NCI-H2107 (cell line): Measurements from ENCODE around the gene CHURC1.

Source experiments
- DNase-seq: peaks from one replicate; lab custom pipeline; 2025; lab: John Stamatoyannopoulos, UW

CHURC1 gene

DNA sequence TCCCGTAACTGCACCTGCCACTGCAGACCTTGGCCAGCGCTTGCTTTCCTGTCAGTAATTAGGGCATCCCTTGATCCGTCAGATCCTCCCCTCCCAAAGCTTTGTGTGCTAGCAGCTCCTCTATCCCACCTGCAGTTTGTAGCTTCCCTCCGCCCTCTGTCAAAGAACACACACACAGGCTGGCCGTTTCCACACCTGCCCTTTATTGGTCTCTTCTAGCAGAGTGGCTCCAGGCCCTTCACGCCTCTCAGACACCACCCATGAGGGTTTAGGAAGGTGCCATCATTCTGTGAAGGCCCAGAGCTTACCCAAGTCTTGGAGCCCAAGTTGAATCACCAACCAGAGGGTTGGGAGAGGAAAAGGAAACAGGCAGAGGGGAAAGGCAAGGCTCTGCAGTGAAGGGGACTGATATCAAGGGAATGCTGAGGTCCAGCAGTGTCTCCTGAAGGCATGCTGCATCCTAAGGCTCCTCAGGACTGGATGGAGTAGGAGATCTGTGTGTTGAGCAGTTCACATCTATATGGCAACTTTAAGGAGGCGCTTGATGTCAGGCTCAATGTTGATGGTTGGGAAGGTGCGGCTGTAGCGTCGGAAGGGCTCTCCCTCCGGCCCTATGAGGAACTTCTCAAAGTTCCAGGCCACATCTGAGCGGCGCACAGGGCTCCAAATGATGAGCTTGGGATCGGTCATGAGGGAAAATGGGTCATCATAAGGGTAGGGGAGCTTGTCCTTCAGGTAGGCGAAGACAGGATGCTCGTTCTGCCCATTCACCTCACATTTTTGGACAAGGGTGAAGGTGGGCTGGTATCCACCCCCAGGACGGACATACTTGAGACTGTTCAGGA, 24.9 kb downstream of the CHURC1 start:
- DNase-seq, result peak; percentile 72

DNA sequence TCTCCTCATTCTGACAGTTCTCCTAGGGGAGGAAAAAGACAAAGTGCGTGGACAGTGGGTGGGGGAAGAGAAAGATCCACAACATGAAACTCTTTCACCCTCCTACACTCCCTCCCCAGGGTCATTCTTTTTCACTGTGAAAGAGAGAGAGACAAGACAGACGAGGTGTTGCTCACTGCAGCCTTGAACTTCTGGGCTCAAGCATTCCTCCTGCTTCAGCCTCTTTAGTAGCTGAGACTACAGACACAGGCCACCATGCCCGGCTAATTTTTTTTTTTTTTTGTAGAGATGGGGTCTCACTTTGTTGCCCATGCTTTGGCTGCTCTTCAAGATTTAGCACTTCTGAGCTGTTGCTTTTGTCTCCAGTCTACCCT, 25.5 kb downstream of the CHURC1 start:
- no peak for DNase-seq

DNA sequence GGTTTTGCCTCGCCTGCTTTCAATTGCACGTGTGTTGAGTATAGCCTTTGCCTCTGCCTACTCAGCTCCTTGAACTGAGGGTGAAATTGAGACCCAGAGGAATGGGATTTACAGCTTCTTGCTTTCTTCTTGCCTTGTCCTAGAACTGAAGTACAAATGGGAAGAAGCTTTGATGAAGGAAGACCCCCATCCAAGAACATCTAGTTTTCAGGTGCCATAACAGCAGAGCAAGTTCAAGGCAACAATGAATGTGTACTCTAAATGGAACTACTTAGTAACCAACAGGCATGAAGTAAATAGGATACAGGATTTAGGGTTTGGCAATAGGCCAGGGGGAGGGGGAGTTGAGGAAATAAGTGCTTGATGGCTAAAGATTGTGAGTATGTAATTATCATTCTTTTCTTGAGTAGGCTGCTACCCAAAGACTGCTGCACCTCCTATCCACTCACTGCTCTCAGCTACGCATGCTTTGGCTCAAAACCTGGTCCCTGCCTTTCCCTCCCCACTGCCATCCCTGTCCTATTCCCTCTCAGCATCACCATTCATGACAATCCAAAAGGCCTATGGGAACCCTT, 26.2 kb downstream of the CHURC1 start:
- DNase-seq, result no peak

DNA sequence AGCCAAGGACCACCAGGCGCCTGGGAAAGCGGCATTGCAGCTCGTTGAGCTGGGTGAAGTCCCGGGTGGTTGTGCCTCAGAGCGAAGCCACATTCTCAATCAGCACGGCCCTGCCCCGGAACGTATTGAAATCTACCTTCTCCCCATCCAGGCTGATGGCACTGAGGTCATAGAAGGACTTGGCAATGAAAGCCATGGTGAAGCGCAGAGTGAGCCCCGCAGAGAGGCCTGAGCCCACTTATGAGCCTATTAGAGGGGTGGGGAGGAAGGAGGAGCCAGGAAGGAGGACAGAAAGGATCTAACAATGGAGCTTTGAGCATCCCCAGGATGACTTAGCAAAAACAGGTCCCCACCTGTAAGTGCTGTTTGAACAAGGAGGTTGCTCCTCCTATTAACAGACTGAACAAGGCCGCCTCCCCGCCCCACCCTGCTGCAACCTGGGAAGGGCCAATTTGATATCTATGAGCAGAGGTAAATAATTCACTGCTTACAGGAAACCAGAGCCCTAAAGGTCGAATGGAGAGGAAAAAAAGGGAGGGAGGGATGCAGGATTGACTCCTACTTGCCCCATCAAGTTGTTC, 28.4 kb downstream of the CHURC1 start, which contains the start of gene GPX2:
TSS of gene GPX2 (minus strand) at position 215 of the 581 bp plus-strand sequence. CDS start at position 196, 19 bp downstream.
- DNase-seq, result peak; percentile 87

DNA sequence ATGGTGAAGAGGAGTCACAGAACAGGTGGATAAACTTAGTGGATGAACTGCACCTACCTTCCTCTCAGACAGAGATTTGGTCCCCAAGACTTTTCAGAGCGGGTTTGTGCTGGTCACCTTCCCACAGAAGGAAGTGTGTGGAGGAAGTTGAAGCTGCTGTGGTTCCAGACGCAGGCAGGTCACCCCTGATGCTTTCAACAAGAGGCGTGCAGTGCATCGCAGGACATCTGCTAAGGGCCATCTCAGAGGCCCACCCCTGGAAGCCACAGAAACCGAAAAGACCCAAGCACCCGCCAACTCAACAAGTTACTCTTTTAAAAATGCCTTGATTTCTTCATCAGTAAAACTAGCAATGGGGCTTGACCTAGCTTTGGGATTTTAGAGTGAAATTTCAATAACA, 29.3 kb downstream of the CHURC1 start:
- DNase-seq, result no peak

DNA sequence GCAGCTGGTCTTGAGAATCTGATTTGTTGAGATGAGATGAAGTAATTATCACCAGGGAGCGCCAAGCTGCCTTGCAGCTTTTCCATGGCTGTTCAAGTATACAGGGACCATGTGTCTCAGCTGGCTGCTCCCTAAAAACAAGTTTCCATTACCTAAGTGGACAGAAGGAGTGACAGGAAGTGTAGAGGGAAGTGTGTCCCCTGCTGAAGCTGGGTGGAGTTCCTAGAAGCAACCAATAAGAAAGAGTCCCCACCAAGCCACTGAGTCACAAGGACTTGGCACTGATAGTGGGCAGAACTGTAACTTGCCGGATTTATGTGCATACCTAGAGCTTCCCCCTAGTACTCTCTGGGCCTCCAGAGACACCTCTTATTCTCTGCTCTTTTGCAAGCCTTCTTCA, 29.8 kb downstream of the CHURC1 start:
- no peak for DNase-seq

DNA sequence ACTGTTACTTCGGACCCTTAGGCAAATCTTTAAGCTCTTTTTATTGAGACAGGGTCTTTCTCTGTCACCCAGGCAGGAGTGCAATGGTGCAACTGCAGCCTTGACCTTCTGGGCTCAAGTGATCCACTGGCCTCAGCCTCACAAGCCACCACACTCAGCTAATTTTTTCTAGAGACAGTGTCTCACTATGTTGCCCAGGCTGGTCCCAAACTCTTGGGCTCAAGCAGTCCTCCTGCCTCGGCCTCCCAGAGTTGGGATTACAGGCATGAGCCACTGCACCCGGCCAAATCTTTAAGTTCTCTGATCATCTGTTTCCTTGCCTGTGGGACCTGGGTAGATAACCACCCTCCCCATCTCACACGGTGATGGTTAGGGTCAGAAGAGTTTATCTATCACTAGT, 30.6 kb downstream of the CHURC1 start:
- DNase-seq, result no peak

DNA sequence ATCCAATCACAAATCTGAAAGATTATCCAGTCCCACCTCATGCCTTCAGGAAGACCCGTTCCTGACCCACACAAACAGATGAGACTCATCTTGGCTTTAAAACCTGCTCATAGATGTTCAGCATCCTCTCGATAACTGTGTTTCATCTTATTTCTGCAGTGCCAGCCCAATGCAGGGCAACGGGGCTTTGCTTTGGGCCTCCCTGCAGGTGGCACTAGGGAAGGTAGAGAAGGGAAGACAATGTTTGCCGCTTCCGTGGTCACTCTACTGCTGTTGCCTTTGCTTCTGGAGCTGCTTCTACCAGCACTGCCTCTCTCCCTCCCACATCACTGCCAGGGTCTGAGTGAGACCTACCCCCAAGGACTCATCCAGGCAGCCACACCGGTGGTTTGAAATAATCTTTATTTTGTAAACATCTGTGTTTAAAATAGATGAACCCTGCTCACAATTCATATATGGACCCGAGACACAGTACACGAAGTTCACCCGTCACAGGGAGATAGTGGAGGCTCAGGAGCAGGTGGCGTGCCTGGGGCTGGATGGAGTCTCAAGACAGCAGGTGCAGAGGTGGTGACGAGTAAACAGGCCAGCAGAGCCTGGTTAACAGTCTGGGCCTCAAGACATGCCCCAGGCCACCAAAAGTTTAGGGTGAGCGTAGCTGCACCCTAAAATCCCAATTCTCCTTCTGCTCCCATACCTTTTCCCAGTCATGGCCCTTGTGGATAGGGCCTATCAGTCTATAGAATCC, 31.4 kb downstream of the CHURC1 start:
- DNase-seq, result no peak

DNA sequence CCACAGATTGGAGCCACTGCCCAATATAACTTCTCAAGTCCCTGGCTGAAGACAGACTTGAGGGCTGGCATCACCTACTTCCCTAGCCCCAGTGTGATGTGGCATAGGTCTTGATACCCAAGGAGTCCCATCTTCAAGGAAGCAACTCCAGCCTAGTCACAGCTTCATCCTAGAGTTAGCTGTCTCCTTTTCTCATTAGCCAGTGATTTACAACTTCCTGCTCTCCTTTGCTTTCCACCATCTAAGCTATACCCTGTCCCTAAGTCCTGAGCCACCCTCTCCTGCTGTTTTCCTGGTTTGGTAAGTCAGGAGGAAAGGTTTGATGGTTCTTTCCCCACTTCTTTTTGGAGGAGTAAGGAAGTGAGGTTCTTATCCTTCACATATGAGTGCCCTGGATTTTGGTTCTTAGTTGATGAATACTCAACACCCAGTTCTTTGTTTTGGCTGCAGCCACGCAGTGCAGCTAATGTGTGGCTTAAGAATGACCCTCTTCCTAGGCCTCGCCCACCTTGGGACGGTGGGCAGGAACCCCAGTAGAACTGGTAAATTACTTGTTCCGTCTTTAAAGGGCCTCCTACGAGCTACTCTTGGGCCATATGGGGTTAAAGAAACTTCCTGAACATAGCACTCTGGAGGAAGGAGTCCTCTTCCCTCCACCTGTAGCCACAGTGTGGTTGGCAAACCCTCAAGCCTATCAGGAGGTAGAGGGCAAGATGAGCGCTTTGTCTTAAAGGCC, 32.2 kb downstream of the CHURC1 start:
- DNase-seq, result no peak

DNA sequence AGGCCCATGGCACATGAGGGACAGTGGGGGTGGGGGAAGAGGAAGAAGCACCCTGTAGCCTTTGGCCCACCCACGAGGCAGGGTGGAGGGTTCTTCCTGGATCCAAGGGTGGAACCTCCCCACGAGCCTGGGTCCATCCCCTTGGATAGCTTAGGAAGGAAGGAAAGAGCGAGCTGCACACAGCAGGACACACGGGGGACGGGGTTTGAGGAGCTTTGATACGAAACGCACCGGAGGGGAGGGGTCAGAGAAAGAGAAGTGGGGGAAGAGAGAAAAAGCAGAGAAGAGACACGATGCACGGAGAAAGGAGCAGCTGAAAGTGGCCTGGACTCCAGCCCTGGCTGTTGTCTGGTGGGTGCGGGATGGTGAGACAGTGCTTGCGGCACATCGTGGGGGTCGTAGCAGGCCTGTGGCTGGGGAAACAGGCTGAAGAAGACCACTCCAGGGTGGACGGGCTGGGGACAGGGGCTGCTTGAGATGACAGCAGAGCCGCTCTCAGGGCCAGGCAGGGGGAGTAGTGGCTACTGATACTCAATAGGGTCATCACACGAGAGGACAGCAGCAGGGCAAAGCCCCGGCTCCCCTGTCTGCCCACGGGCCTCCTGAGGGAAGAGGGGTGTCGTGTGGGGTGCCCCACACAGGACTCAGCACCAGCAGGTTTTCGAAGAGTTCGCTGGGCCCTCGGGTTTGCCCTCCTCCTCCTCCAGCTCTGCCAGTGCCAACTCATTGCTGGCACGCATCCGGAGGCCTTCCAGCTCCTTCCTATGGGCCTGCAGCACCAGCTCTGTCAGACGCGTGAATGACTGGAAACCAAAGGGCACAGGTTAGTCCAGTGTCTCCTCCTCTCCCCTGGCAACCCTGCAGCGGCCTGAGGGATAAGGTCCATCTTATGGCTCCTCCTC, 33.7 kb downstream of the CHURC1 start:
- no peak for DNase-seq

DNA sequence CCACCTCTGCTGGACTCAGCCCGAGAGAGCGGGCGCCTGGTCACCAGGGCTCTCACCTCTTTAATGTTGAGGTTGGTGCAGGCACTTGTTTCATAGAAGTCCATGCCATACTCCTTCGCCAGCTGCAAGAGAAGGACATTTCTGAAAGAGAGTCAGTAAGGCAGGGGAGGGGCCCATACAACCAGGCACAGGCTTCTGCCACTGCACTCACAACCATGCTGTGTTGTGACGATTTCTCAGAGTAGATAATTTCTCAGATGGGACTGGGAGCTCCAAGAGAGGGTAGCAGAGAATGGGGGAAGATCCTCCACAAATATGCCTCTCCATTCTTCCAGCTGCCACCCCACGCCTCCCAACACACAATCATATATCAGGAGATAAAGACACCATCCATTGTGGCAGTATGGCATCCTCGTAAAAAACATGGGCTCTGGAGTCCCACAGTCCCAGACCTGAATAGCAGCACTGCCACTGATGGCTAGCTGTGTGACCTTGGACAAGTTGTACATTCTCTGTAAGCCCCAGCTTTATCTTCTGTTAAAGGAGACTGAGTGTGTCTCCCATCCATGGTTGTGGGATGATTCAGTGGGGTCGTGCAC, 34.5 kb downstream of the CHURC1 start:
- DNase-seq, result no peak

DNA sequence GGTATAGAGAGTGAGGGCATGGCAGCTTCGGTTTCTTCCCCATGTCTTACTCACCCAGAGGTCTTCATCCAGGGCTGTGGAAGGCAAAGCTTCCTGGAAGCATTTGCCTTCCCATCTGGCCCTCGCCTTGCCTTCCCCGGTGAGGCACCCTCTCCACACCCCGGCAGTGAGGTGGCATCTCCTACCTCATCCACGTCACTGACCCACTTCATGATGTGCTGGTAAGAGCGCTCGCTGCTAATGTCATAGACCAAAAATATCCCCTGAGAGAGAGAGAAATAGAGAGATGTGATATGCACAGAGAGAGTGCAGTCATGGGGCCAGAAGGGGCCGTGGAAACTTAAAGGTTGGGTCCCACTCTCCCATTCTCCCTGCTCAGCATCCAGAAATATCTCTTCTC, 36.6 kb downstream of the CHURC1 start:
- no peak for DNase-seq

DNA sequence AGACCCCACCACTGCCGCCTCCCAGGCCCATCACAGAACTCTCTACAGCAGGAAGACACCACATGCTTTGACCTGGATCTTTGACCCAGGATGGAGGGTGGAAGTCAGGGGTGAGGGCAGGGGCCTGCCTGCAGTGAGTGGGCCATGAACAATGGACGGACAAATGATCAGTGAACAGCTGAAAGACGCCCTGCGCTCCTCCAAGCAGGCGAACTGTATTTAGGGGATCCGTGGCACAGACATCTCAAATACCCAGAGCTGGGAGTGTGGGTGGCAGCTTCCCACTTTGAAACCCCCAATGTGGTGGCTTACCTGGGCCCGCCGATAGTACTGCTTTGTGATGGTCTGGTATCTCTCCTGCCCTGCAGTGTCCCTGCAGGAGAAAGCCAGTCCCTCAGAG, 37.0 kb downstream of the CHURC1 start:
- DNase-seq, result no peak

DNA sequence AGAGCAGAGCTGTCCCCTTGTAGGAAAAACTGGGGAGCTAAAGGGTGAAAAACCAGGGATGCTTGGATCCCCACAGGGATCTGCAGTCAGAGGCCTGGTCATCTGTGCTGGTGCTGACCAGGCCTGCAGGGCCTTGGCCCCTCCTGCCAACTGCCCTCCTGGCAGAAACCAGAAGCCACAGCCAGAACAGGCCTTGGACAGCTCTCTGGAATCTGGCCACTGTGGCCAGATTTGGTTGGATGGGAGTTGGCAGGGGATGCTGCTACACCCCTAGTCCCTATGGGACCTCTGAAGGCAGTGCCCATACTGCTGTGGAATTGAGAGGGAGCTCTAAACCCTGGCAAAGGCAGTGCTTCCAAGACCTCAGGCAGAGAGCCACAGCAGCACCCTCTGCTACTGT, 37.5 kb downstream of the CHURC1 start:
- DNase-seq, result no peak

DNA sequence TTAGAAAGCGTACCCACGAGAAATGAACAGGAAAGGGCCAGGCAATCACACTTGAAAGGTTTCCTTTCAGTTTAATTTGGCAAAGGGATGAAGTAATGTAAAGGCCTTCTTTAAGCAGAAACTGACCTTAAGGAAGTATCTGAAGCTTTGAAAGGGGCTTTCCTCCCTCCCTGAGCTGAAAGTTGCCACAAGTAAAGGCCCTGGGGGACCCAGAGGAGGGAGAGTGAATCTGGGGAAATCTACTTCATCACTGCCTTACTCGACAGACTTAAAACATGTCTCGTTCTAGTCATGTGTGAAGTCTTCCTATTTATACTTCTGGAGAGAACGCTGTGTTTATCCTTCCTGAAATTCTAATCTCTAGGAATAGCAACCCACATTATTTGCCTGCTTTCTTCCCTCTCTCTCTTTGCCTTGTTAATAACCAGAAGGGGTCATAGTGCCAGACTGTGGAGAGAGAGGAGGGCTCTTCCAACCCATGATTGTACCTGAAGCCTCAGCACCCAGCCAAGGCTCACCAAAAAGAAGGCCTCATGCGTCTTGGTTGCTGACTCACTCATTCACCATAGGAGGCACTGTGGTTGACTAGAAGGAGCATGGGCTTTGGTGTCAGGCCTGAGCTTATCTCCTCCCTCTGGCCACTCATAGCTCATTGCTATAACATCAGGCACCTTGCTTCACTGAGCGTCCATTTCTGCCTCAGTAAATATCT, 38.5 kb downstream of the CHURC1 start:
- DNase-seq, result no peak

DNA sequence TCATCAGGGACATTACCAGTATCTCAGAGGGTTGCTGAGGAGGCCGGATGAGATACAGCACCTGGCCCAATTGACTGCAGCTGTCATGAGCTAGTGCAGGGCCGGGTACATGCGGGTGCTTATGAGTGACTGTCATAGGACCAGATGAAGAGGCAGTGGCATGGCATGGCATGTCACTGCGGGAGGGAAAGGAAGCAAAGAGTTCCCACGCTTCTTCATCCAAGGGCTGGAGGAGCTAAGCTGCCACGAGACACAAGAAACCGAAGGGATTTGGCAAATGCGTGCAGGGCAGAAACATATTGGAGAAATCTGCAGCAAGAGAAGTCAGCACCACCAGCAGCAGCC, 39.0 kb downstream of the CHURC1 start:
- DNase-seq, result no peak

DNA sequence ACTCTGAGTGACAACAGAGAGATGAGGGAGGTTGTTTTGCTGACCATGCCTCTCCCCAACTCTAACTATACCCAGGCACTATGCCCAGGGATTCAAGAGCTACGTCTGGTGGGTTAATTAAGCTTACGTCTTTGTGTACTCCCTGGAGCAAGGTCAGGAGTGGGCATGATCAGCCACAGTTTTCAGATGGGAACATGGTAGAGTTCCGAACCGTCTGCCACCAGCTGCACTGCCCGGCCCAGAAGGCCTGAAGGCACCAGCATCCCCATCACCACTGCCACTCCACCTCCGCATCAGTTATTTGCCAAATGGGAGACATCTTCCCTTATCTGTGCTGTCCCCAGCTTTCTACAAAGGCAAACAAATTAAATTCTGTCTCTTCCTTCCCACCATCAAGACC, 39.4 kb downstream of the CHURC1 start:
- DNase-seq, result no peak

DNA sequence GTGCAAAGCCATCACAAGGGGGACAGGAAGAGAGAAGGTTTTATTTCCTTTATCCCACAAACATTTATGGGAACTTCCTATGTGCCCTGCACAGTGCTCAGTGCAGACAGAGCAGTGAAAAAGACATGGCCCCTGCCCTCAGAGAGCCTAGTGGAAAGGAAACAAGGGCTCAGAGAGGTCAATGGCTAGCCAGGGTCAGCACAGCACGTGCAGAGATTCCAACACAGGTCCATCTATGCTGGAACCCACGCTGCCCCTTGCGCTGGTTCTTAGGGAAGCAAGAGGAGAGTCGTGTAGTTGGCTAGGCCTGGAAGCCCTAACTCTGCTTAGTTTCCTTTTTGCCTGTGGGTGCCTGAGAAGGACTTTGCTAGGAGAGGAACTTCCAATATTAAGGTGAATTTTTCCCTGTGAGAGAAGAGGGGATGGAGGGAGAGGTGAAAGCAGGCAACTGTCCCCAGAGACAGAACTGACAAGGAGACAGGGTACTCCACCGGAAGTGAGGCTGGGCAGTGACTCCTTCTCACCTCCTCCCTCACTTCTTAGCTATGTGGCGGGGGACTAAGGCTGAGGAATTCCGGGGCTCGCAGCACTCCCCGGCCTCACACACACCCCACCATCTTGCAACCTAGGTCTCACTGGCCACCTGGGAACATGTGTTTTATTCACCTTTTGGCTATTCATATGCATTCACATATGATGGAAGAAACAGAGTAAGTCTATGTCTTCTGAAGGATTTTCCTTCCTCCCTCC, 40.4 kb downstream of the CHURC1 start:
- no peak for DNase-seq

DNA sequence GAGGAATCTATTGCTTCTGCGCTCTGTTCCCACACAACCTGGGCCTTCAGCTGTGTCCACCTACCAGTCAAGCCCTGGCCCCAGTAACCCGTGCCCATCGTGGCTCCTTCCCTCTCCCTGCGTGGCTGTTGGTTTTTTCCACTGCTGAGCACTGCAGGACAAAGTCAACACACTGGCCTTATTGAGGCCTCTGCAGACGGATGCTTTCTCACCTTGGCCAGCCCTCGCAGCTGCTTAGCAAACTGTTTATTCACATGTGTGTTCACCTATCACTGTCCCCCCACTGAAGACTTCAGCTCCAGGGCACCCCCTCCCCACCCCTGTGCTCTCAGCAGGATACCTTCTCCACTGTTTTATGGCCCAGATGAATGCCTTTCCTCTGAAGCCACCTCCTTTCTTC, 41.0 kb downstream of the CHURC1 start:
- DNase-seq, result no peak
